ENCODE data around the gene SLC6A19. TPM values are rescaled to one million over a fixed set of nuclear protein-coding genes. Genes with fewer than 3 reads are reported as not detected.

Gene SLC6A19
- total RNA-seq, 6 experiments from 2014 or later, result not detected

GRCh38 chr5:1220351-1220750 lies 19.0 kb downstream of the SLC6A19 start:
- Mint-ChIP-seq H3K4me1 (ENCODE audit: low read depth) (no peaks in the 10 kb centered on the region), H3K36me3 (ENCODE audit: low read depth) (no peaks in the 10 kb centered on the region; the same call in none of the 2 replicates), H3K9me3 (peaks cover 25% of the 10 kb centered on the region), H3K27me3 (ENCODE audit: insufficient read depth) (peaks cover 7% of the 10 kb centered on the region), H3K27ac (no peak overlapping the region), H3K4me3 (no peak overlapping the region)
- no peak for TF ChIP-seq CTCF (IDR thresholded peaks at IDR 0.05)
- no peak for DNase-seq

- H3K27me3 Mint-ChIP-seq (ENCODE audit: insufficient read depth), result peaks cover 7% of the 10 kb centered on the region
- no peaks in the 10 kb centered on the region for H3K4me1 Mint-ChIP-seq (ENCODE audit: low read depth)
- no peaks in the 10 kb centered on the region; the same call in none of the 2 replicates for H3K36me3 Mint-ChIP-seq (ENCODE audit: low read depth)
- no peak for TF ChIP-seq CTCF (IDR thresholded peaks at IDR 0.05)
- DNase-seq, result no peak
- no peak overlapping the region for H3K27ac Mint-ChIP-seq
- no peak overlapping the region for H3K4me3 Mint-ChIP-seq
- H3K9me3 Mint-ChIP-seq, result peaks cover 21% of the 10 kb centered on the region
Observed at GRCh38 chr5:1220831-1221230, 19.4 kb downstream of the SLC6A19 start.

GRCh38 chr5:1221721-1222120 lies 20.3 kb downstream of the SLC6A19 start:
- H3K27me3 Mint-ChIP-seq (ENCODE audit: insufficient read depth), result peaks cover 7% of the 10 kb centered on the region
- H3K4me3 Mint-ChIP-seq, result no peak overlapping the region
- H3K27ac Mint-ChIP-seq, result no peak overlapping the region
- no peaks in the 10 kb centered on the region for H3K4me1 Mint-ChIP-seq (ENCODE audit: low read depth)
- TF ChIP-seq CTCF (IDR thresholded peaks at IDR 0.05), result no peak
- peaks cover 23% of the 10 kb centered on the region for H3K9me3 Mint-ChIP-seq
- H3K36me3 Mint-ChIP-seq (ENCODE audit: low read depth), result no peaks in the 10 kb centered on the region; the same call in 1 of the 2 replicates
- DNase-seq, result no peak

GRCh38 chr5:1222147-1222546 lies 20.8 kb downstream of the SLC6A19 start:
- DNase-seq, result no peak
- H3K4me1 Mint-ChIP-seq (ENCODE audit: low read depth), result peaks cover under 1% of the 10 kb centered on the region
- no peak overlapping the region for H3K27ac Mint-ChIP-seq
- peaks cover 23% of the 10 kb centered on the region for H3K9me3 Mint-ChIP-seq
- peaks cover under 1% of the 10 kb centered on the region for H3K36me3 Mint-ChIP-seq (ENCODE audit: low read depth)
- H3K4me3 Mint-ChIP-seq, result no peak overlapping the region
- no peak for TF ChIP-seq CTCF (IDR thresholded peaks at IDR 0.05)
- H3K27me3 Mint-ChIP-seq (ENCODE audit: insufficient read depth), result peaks cover 7% of the 10 kb centered on the region

- TF ChIP-seq CTCF (IDR thresholded peaks at IDR 0.05), result no peak
- peaks cover 7% of the 10 kb centered on the region for H3K27me3 Mint-ChIP-seq (ENCODE audit: insufficient read depth)
- no peak overlapping the region for H3K27ac Mint-ChIP-seq
- H3K36me3 Mint-ChIP-seq (ENCODE audit: low read depth), result peaks cover 5% of the 10 kb centered on the region; the same call in 1 of the 2 replicates
- no peak overlapping the region for H3K4me3 Mint-ChIP-seq
- H3K4me1 Mint-ChIP-seq (ENCODE audit: low read depth), result peaks cover 7% of the 10 kb centered on the region
- DNase-seq, result no peak
- peaks cover 27% of the 10 kb centered on the region for H3K9me3 Mint-ChIP-seq
Observed at GRCh38 chr5:1222621-1223277, 21.4 kb downstream of the SLC6A19 start.
